ENCODE data around the gene HIVEP2. TPM values are rescaled to one million over a fixed set of nuclear protein-coding genes. Genes with fewer than 3 reads are reported as not detected.

HIVEP2 gene
- polyA plus RNA-seq, 3 donors from 2014 or later: 0.13 to 4.6 (median 1.5) TPM

- no peak overlapping the region for H3K4me3 Mint-ChIP-seq
- H3K27me3 Mint-ChIP-seq (ENCODE audit: low read depth in 3 of 3): peaks cover 0 to 12% (median 10%) of the 10 kb centered on the region in 3 donors
- DNase-seq: no peak
- no peaks in the 10 kb centered on the region for H3K4me1 Mint-ChIP-seq
- H3K9me3 Mint-ChIP-seq: peaks cover 5 to 25% (median 15%) of the 10 kb centered on the region in 6 donors
- peaks cover 0 to 13% (median 5%) of the 10 kb centered on the region in 3 donors for H3K36me3 Mint-ChIP-seq
- H3K27ac Mint-ChIP-seq: no peak overlapping the region
These were observed 228.9 kb downstream of the HIVEP2 start for GRCh38 chr6:142716097-142716496.

- Mint-ChIP-seq H3K36me3 (peaks cover 0 to 13% (median 5%) of the 10 kb centered on the region in 3 donors), H3K9me3 (peaks cover 5 to 25% (median 15%) of the 10 kb centered on the region in 6 donors), H3K27ac (no peak overlapping the region), H3K4me1 (no peaks in the 10 kb centered on the region), H3K27me3 (ENCODE audit: low read depth in 3 of 3) (peaks cover 0 to 12% (median 10%) of the 10 kb centered on the region in 3 donors), H3K4me3 (no peak overlapping the region)
- no peak for DNase-seq
These were observed 229.8 kb downstream of the HIVEP2 start for GRCh38 chr6:142714951-142715785.

- Mint-ChIP-seq H3K9me3 (peaks cover 0 to 13% (median 7%) of the 10 kb centered on the region in 6 donors), H3K4me3 (no peak overlapping the region), H3K4me1 (no peaks in the 10 kb centered on the region), H3K27me3 (ENCODE audit: low read depth in 3 of 3) (peaks cover 0 to 6% (median 4%) of the 10 kb centered on the region in 3 donors), H3K36me3 (peaks cover 0 to 6% (median 5%) of the 10 kb centered on the region in 3 donors), H3K27ac (no peak overlapping the region)
- DNase-seq: no peak
These were observed 231.0 kb downstream of the HIVEP2 start for GRCh38 chr6:142713959-142714358.

- Mint-ChIP-seq H3K27me3 (ENCODE audit: low read depth in 3 of 3) (peaks cover 0 to 3% (median 3%) of the 10 kb centered on the region in 3 donors), H3K9me3 (no peaks in the 10 kb centered on the region), H3K36me3 (no peaks in the 10 kb centered on the region), H3K4me3 (no peak overlapping the region), H3K27ac (no peak overlapping the region), H3K4me1 (no peaks in the 10 kb centered on the region)
- no peak for DNase-seq
These were observed 232.7 kb downstream of the HIVEP2 start for GRCh38 chr6:142712231-142712630.

- Mint-ChIP-seq H3K4me1 (no peaks in the 10 kb centered on the region), H3K9me3 (no peaks in the 10 kb centered on the region), H3K4me3 (no peak overlapping the region), H3K27me3 (ENCODE audit: low read depth in 3 of 3) (peaks cover 0 to 3% (median 0%) of the 10 kb centered on the region in 3 donors), H3K36me3 (no peaks in the 10 kb centered on the region), H3K27ac (no peak overlapping the region)
- no peak for DNase-seq
These were observed 236.3 kb downstream of the HIVEP2 start for GRCh38 chr6:142708651-142709050.

- no peak for DNase-seq
- Mint-ChIP-seq H3K4me3 (no peak overlapping the region), H3K4me1 (peaks cover 1 to 6% of the 10 kb centered on the region in 2 donors), H3K27ac (no peak overlapping the region), H3K27me3 (ENCODE audit: low read depth in 3 of 3) (no peaks in the 10 kb centered on the region), H3K36me3 (no peaks in the 10 kb centered on the region), H3K9me3 (no peaks in the 10 kb centered on the region)
These were observed 237.7 kb downstream of the HIVEP2 start for GRCh38 chr6:142707255-142707654.

GRCh38 chr6:142706210-142706609 lies 238.8 kb downstream of the HIVEP2 start:
- DNase-seq: no peak
- no peak overlapping the region for H3K4me3 Mint-ChIP-seq
- no peaks in the 10 kb centered on the region for H3K27me3 Mint-ChIP-seq (ENCODE audit: low read depth in 3 of 3)
- no peaks in the 10 kb centered on the region for H3K36me3 Mint-ChIP-seq
- no peak overlapping the region for H3K27ac Mint-ChIP-seq
- peaks cover 1 to 9% of the 10 kb centered on the region in 2 donors for H3K4me1 Mint-ChIP-seq
- H3K9me3 Mint-ChIP-seq: no peaks in the 10 kb centered on the region

GRCh38 chr6:142705054-142705453 lies 239.9 kb downstream of the HIVEP2 start:
- DNase-seq: no peak
- Mint-ChIP-seq H3K27me3 (ENCODE audit: low read depth in 3 of 3) (peaks cover 0 to 1% (median 0%) of the 10 kb centered on the region in 3 donors), H3K27ac (no peak overlapping the region), H3K4me1 (peaks cover 1 to 9% of the 10 kb centered on the region in 2 donors), H3K4me3 (no peak overlapping the region), H3K9me3 (no peaks in the 10 kb centered on the region), H3K36me3 (no peaks in the 10 kb centered on the region)

GRCh38 chr6:142702501-142703460 lies 242.2 kb downstream of the HIVEP2 start:
- Mint-ChIP-seq H3K36me3 (no peaks in the 10 kb centered on the region), H3K27ac (no peak overlapping the region), H3K4me1 (peaks cover 1 to 9% of the 10 kb centered on the region in 2 donors), H3K4me3 (no peak overlapping the region), H3K9me3 (no peaks in the 10 kb centered on the region), H3K27me3 (ENCODE audit: low read depth in 3 of 3) (peaks cover 0 to 2% (median 0%) of the 10 kb centered on the region in 3 donors)
- DNase-seq: no peak

Other genes starting within 250 kb of the HIVEP2 start
- 10 to 100 TPM in 2 of 3 donors, 1 to 10 TPM in 1; 4.6 to 17.8 (median 12.3) TPM for gene AIG1, start 115.7 kb upstream of the HIVEP2 start, polyA plus RNA-seq